WTC11 (cell line): ENCODE results near the gene WDR72.

Experiments used
- CREB1 ChIP-seq: sonication (generic); formaldehyde crosslinking; IDR thresholded peaks from 2 replicates; pipeline ENCODE4 v1.8.0; 2023; ENCODE audit warnings: mild to moderate bottlenecking, missing genetic modification reagents
- CREM ChIP-seq: sonication (generic); formaldehyde crosslinking; IDR thresholded peaks from 2 replicates; pipeline ENCODE4 v1.8.1; 2022; ENCODE audit warnings: mild to moderate bottlenecking, missing genetic modification reagents, moderate library complexity
- ELF4 ChIP-seq: sonication (generic); formaldehyde crosslinking; IDR thresholded peaks from 2 replicates; pipeline ENCODE4 v1.8.1; 2022; ENCODE audit warnings: low read depth, mild to moderate bottlenecking, moderate library complexity, missing genetic modification reagents
- FOXJ3 ChIP-seq: sonication (generic); formaldehyde crosslinking; IDR thresholded peaks from 2 replicates; pipeline ENCODE4 v1.9.0; 2021; ENCODE audit warnings: missing genetic modification reagents, mild to moderate bottlenecking, borderline replicate concordance
- FOXP4 ChIP-seq: sonication (generic); formaldehyde crosslinking; IDR thresholded peaks from 2 replicates; pipeline ENCODE4 v1.8.0; 2022; ENCODE audit warnings: mild to moderate bottlenecking, missing genetic modification reagents
- GABPB1 ChIP-seq: sonication (generic); formaldehyde crosslinking; IDR thresholded peaks from 2 replicates; pipeline ENCODE4 v1.8.1; 2023; ENCODE audit warnings: mild to moderate bottlenecking, missing genetic modification reagents
- KAT7 ChIP-seq: sonication (generic); formaldehyde crosslinking; IDR thresholded peaks from 2 replicates; pipeline ENCODE4 v1.8.1; 2023; ENCODE audit warnings: missing genetic modification reagents, mild to moderate bottlenecking, borderline replicate concordance
- SMAD3 ChIP-seq: sonication (generic); formaldehyde crosslinking; IDR thresholded peaks from 2 replicates; pipeline ENCODE4 v1.8.0; 2022; ENCODE audit warnings: missing genetic modification reagents, mild to moderate bottlenecking, borderline replicate concordance
- ZNF138 ChIP-seq: sonication (generic); formaldehyde crosslinking; conservative IDR thresholded peaks from 2 replicates; pipeline ENCODE4 v1.8.1; 2022; ENCODE audit warnings: mild to moderate bottlenecking, moderate library complexity, missing genetic modification reagents
- ZNF317 ChIP-seq: sonication (generic); formaldehyde crosslinking; IDR thresholded peaks from 2 replicates; pipeline ENCODE4 v1.8.1; 2023; ENCODE audit warnings: low read depth, mild to moderate bottlenecking, moderate library complexity, missing genetic modification reagents, borderline replicate concordance
- ZNF425 ChIP-seq: fragments of 250-450 bp; sonication (Bioruptor Pico); conservative IDR thresholded peaks from 2 replicates; pipeline ENCODE4 v1.9.0; 2021; ENCODE audit warnings: mild to moderate bottlenecking
- TF ChIP-seq, protein P1 (sequence below): fragments of 200-600 bp; IDR thresholded peaks from 2 replicates; pipeline ENCODE4 v1.8.0; 2022; ENCODE audit warnings: antibody characterized with exemption
- TF ChIP-seq, protein P2 (sequence below): sonication (generic); formaldehyde crosslinking; IDR thresholded peaks from 2 replicates; pipeline ENCODE4 v1.8.1; 2022; ENCODE audit warnings: mild to moderate bottlenecking, missing genetic modification reagents, moderate library complexity, borderline replicate concordance
- TF ChIP-seq, protein P3 (sequence below): sonication (generic); formaldehyde crosslinking; IDR thresholded peaks from 2 replicates; pipeline ENCODE4 v1.8.1; 2023; ENCODE audit warnings: mild to moderate bottlenecking, moderate library complexity, missing genetic modification reagents

GRCh38 chr15:53539878-53540277 is 219.6 kb downstream of the WDR72 start:
- TF ChIP-seq, protein P1, sequence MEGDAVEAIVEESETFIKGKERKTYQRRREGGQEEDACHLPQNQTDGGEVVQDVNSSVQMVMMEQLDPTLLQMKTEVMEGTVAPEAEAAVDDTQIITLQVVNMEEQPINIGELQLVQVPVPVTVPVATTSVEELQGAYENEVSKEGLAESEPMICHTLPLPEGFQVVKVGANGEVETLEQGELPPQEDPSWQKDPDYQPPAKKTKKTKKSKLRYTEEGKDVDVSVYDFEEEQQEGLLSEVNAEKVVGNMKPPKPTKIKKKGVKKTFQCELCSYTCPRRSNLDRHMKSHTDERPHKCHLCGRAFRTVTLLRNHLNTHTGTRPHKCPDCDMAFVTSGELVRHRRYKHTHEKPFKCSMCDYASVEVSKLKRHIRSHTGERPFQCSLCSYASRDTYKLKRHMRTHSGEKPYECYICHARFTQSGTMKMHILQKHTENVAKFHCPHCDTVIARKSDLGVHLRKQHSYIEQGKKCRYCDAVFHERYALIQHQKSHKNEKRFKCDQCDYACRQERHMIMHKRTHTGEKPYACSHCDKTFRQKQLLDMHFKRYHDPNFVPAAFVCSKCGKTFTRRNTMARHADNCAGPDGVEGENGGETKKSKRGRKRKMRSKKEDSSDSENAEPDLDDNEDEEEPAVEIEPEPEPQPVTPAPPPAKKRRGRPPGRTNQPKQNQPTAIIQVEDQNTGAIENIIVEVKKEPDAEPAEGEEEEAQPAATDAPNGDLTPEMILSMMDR, result no peak
- TF ChIP-seq, protein P2, sequence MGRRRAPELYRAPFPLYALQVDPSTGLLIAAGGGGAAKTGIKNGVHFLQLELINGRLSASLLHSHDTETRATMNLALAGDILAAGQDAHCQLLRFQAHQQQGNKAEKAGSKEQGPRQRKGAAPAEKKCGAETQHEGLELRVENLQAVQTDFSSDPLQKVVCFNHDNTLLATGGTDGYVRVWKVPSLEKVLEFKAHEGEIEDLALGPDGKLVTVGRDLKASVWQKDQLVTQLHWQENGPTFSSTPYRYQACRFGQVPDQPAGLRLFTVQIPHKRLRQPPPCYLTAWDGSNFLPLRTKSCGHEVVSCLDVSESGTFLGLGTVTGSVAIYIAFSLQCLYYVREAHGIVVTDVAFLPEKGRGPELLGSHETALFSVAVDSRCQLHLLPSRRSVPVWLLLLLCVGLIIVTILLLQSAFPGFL (CRISPR knock-in tag), result no peak
- TF ChIP-seq CREB1 (no peak), GABPB1 (CRISPR knock-in tag) (no peak), ELF4 (CRISPR knock-in tag) (no peak), ZNF425 (CRISPR knock-in tag) (no peak), FOXP4 (no peak), CREM (CRISPR knock-in tag) (no peak), ZNF317 (no peak), SMAD3 (no peak), FOXJ3 (CRISPR knock-in tag) (no peak), ZNF138 (CRISPR knock-in tag) (no peak), KAT7 (CRISPR knock-in tag) (no peak)
- TF ChIP-seq, protein P3, sequence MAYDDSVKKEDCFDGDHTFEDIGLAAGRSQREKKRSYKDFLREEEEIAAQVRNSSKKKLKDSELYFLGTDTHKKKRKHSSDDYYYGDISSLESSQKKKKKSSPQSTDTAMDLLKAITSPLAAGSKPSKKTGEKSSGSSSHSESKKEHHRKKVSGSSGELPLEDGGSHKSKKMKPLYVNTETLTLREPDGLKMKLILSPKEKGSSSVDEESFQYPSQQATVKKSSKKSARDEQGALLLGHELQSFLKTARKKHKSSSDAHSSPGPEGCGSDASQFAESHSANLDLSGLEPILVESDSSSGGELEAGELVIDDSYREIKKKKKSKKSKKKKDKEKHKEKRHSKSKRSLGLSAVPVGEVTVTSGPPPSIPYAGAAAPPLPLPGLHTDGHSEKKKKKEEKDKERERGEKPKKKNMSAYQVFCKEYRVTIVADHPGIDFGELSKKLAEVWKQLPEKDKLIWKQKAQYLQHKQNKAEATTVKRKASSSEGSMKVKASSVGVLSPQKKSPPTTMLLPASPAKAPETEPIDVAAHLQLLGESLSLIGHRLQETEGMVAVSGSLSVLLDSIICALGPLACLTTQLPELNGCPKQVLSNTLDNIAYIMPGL (CRISPR knock-in tag), result no peak
